Measurements from ENCODE around the gene POU2AF2.

DNA sequence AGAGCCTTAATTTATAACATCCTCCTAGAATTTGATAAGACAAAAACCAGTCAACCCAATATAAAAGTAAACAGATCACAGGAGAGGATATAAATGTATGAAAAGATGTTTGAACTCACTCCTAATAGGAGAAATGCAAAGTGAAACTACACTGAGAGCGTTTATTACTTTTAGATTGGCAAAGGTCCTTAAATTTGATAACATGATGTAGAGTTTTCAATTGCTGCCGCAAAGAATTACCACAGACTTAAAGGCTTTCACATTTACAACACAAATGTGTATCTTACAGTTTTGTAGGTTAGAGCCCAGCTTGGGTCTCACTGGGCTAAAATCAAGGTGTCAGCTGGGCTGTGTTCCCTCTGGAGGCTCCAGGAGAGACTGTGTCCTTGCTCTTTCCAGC, 9.1 kb upstream of the POU2AF2 start:
- TF ChIP-seq TAF1 (IDR thresholded peaks at IDR 0.05; ENCODE audit: low read depth, low read length) (no peak), POLR2A (IDR thresholded peaks at IDR 0.05; ENCODE audit: low read depth, low read length) (no peak), SPI1 (IDR thresholded peaks at IDR 0.05; ENCODE audit: low read depth, low read length) (no peak), POLR2AphosphoS5 (IDR thresholded peaks at IDR 0.05; ENCODE audit: low read depth, low read length) (no peak), POU2F2 (IDR thresholded peaks at IDR 0.05; ENCODE audit: low read depth, low read length) (no peak), PAX5 (IDR thresholded peaks at IDR 0.05; ENCODE audit: insufficient read depth, low read length, severe bottlenecking) (no peak)

Measured in GM12891 (cell line).